ENCODE measurements around the gene PROM1.

GRCh38 chr4:16118090-16118489, 34.3 kb upstream of the PROM1 start:
- TF ChIP-seq CDX4 (CRISPR knock-in tag; IDR thresholded peaks at IDR 0.05; ENCODE audit: borderline replicate concordance) (no peak), CREM (CRISPR knock-in tag; IDR thresholded peaks at IDR 0.05) (no peak), E2F4 (CRISPR knock-in tag; IDR thresholded peaks at IDR 0.05; ENCODE audit: borderline replicate concordance, low read depth) (no peak), CTCF (IDR thresholded peaks at IDR 0.05) (no peak), ESRRA (CRISPR knock-in tag; IDR thresholded peaks at IDR 0.05; ENCODE audit: borderline replicate concordance) (no peak)
